H1 (cell line): Measurements from ENCODE around the gene FGB. TPM values are rescaled to one million over a fixed set of nuclear protein-coding genes. Genes with fewer than 3 reads are reported as not detected.

Experiments
- RAD21 ChIP-seq, 2 experiments: IDR thresholded peaks in 1 of 2; conservative IDR thresholded peaks in 1 of 2; 2 replicates each; pipeline ENCODE4 v1.6.1; 2011; ENCODE audit warnings: low read depth in 2 of 2, low read length in 2 of 2, improper control_type of control experiment in 1 of 2, inconsistent platforms in 1 of 2, mild to moderate bottlenecking in 1 of 2, moderate library complexity in 1 of 2
- RBBP5 ChIP-seq: IDR thresholded peaks from 2 replicates; pipeline ENCODE4 v1.7.1; 2012; ENCODE audit warnings: low read depth, mild to moderate bottlenecking, inconsistent platforms, low read length, moderate library complexity, borderline replicate concordance
- polyA plus RNA-seq, 7 experiments: library from polyadenylated mRNA; depleted of rRNA in 3 of 7; stranded (reverse) in 5 of 7; unstranded in 2 of 7; fragments of >200 nt in 5 of 7; fragments of 200-250 nt in 2 of 7; gene quantifications; 1 replicate in 5 of 7; 2 replicates in 1 of 7; 4 replicates in 1 of 7; pipeline versions ENCODE4 v1.2.1 to v1.2.3, GENCODE V29; 2011 to 2013; ENCODE audit warnings: missing spikeins in 2 of 7, mixed read lengths in 2 of 7
- total RNA-seq: library from RNA; stranded (reverse); fragmentation: NEBNext Ultra II Directional; extraction: Animal tissue kit (Norgen Biotek cat#: 25700); gene quantifications from 2 replicates; pipeline ENCODE4 v1.2.1, GENCODE V29; 2021

Gene FGB
- total and polyA plus RNA-seq, 2 of the 8 experiments (the other 6 are each of a cell fraction or from before 2014, with no cell fraction given), result not detected

- no peak for TF ChIP-seq RAD21 (IDR thresholded peaks at IDR 0.05 in 1 of 2, conservative IDR thresholded peaks at IDR 0.05 in 1 of 2; ENCODE audit: low read depth in 2 of 2, low read length in 2 of 2)
- TF ChIP-seq RBBP5, result no peak
These were observed at the start of gene FGB (continued) for GRCh38 chr4:154562697-154563254.
